ENCODE results near the gene TVP23A. TPM values are rescaled to one million over a fixed set of nuclear protein-coding genes. Genes with fewer than 3 reads are reported as not detected.

The TVP23A gene
- polyA plus RNA-seq, 3 donors: 0.06 to 0.17 (median 0.08) TPM

- Mint-ChIP-seq H3K4me1 (peaks cover 61% of the 10 kb centered on the region), H3K36me3 (peaks cover 74 to 86% of the 10 kb centered on the region in 2 donors), H3K27ac (peak overlapping the region; percentile 9 to 77 (median 63)), H3K4me3 (no peak overlapping the region), H3K9me3 (peaks cover 0 to 6% (median 0%) of the 10 kb centered on the region in 7 donors), H3K27me3 (ENCODE audit: low read depth in 3 of 3) (peaks cover 0 to 7% (median 0%) of the 10 kb centered on the region in 3 donors)
- Histone ChIP-seq H3K9ac (ENCODE audit: insufficient read depth, low read length, poor library complexity, severe bottlenecking) (no peak overlapping the region), H3K36me3 (replicated peaks in 1 of 2; ENCODE audit: control insufficient read depth in 1 of 2, insufficient read depth in 2 of 2, low read length in 2 of 2) (peaks cover 41 to 83% of the 10 kb centered on the region in 2 donors), H3K4me3 (replicated peaks in 1 of 3; ENCODE audit: low read depth in 2 of 3, low read length in 3 of 3) (no peak overlapping the region), H3K9me3 (replicated peaks in 1 of 2; ENCODE audit: control insufficient read depth in 1 of 2, insufficient read depth in 1 of 2, low read length in 2 of 2) (no peaks in the 10 kb centered on the region), H3K4me2 (replicated peaks; ENCODE audit: extremely low read depth, low read length, poor library complexity, severe bottlenecking) (no peak overlapping the region), H2AFZ (ENCODE audit: insufficient read depth, low read depth, low read length, poor library complexity, severe bottlenecking) (no peak overlapping the region), H3K27ac (ENCODE audit: low read depth in 1 of 2, low read length in 2 of 2) (peak overlapping the region in 1 of 2 donors; percentile 40), H4K20me1 (ENCODE audit: insufficient read depth, low read length) (no peaks in the 10 kb centered on the region), H3K79me2 (ENCODE audit: insufficient read depth, low read length) (peaks cover 21% of the 10 kb centered on the region), H3K4me1 (ENCODE audit: control insufficient read depth in 1 of 2, insufficient read depth in 2 of 2, low read length in 2 of 2) (peaks cover 38 to 57% of the 10 kb centered on the region in 2 donors), H3K27me3 (ENCODE audit: control insufficient read depth in 2 of 2, insufficient read depth in 2 of 2, low read length in 2 of 2) (no peaks in the 10 kb centered on the region)
- DNase-seq: no peak
- no peak for TF ChIP-seq CTCF (IDR thresholded peaks at IDR 0.05)
- intact Hi-C loops (cut with micrococcal nuclease): no loop called here
- WGBS (ENCODE audit: insufficient coverage): 80% methylated on average over 4 of the region's 4 CpGs
These were observed 52.8 kb downstream of the TVP23A start for GRCh38 chr16:10765772-10766171.

GRCh38 chr16:10763456-10763855 lies 55.1 kb downstream of the TVP23A start:
- H3K9me3 ChIP-seq (replicated peaks in 1 of 2; ENCODE audit: control insufficient read depth in 1 of 2, insufficient read depth in 1 of 2, low read length in 2 of 2): no peaks in the 10 kb centered on the region
- H3K4me3 Mint-ChIP-seq: peak overlapping the region in 1 of 2 donors; percentile 40
- no peak overlapping the region for H3K4me3 ChIP-seq (replicated peaks in 1 of 3; ENCODE audit: low read depth in 2 of 3, low read length in 3 of 3)
- intact Hi-C loops (cut with micrococcal nuclease): no loop called here
- H4K20me1 ChIP-seq (ENCODE audit: insufficient read depth, low read length): no peaks in the 10 kb centered on the region
- H3K4me1 ChIP-seq (ENCODE audit: control insufficient read depth in 1 of 2, insufficient read depth in 2 of 2, low read length in 2 of 2): peaks cover 26 to 44% of the 10 kb centered on the region in 2 donors
- peak overlapping the region in 5 of 7 donors; percentile 28 to 78 (median 66) for H3K27ac Mint-ChIP-seq
- TF ChIP-seq CTCF (IDR thresholded peaks at IDR 0.05): no peak
- H3K27ac ChIP-seq (ENCODE audit: low read depth in 1 of 2, low read length in 2 of 2): no peak overlapping the region
- H2AFZ ChIP-seq (ENCODE audit: insufficient read depth, low read depth, low read length, poor library complexity, severe bottlenecking): no peak overlapping the region
- H3K9me3 Mint-ChIP-seq: peaks cover 0 to 6% (median 0%) of the 10 kb centered on the region in 7 donors
- H3K27me3 ChIP-seq (ENCODE audit: control insufficient read depth in 2 of 2, insufficient read depth in 2 of 2, low read length in 2 of 2): no peaks in the 10 kb centered on the region
- DNase-seq: no peak
- H3K79me2 ChIP-seq (ENCODE audit: insufficient read depth, low read length): peaks cover 21% of the 10 kb centered on the region
- no peak overlapping the region for H3K9ac ChIP-seq (ENCODE audit: insufficient read depth, low read length, poor library complexity, severe bottlenecking)
- 77% methylated on average over 5 of the region's 7 CpGs for WGBS (ENCODE audit: insufficient coverage)
- peaks cover 0 to 8% (median 0%) of the 10 kb centered on the region in 3 donors for H3K27me3 Mint-ChIP-seq (ENCODE audit: low read depth in 3 of 3)
- peaks cover 46% of the 10 kb centered on the region for H3K4me1 Mint-ChIP-seq
- H3K4me2 ChIP-seq (replicated peaks; ENCODE audit: extremely low read depth, low read length, poor library complexity, severe bottlenecking): peak overlapping the region; percentile 19
- peaks cover 59 to 95% of the 10 kb centered on the region in 2 donors for H3K36me3 ChIP-seq (replicated peaks in 1 of 2; ENCODE audit: control insufficient read depth in 1 of 2, insufficient read depth in 2 of 2, low read length in 2 of 2)
- peaks cover 88 to 97% of the 10 kb centered on the region in 2 donors for H3K36me3 Mint-ChIP-seq
